Lower leg skin (tissue), 4 donors: ENCODE data around the gene PPM1K. TPM values are rescaled to one million over a fixed set of nuclear protein-coding genes. Genes with fewer than 3 reads are reported as not detected.
A peak's percentile ranks its signal among the peaks of the same experiment; 100 is the strongest.

Experiments used
- DNase-seq, 2 donors: peaks; one replicate each; pipeline ENCODE4 v3.0.0-alpha.2; 2019; ENCODE audit warnings: low spot score in 2 of 2
- H3K4me3 ChIP-seq: fragments of 200-600 bp; sonication (generic); 2 replicates; pipeline ENCODE4 v1.5.1; 2017; ENCODE audit warnings: mild to moderate bottlenecking, low read depth; ENCODE audit not compliant: poor library complexity, severe bottlenecking
- CTCF ChIP-seq, 3 donors: fragments of 450-650 bp; IDR thresholded peaks; one replicate each; pipeline ENCODE4 v1.5.1; 2016; ENCODE audit warnings: antibody characterized with exemption in 3 of 3, mild to moderate bottlenecking in 3 of 3, moderate library complexity in 2 of 3
- POLR2A ChIP-seq, 2 donors: fragments of 450-650 bp; IDR thresholded peaks; one replicate each; pipeline ENCODE4 v1.6.1; 2016 to 2017; ENCODE audit warnings: antibody characterized with exemption in 2 of 2, mild to moderate bottlenecking in 1 of 2, moderate library complexity in 1 of 2
- WGBS, 2 donors: methylation state at CpG; one replicate each; pipeline ENCODE4 v1.1.5; 2018; 5-methylcytosine and 5-hydroxymethylcytosine counted together
- intact Hi-C: fragments of 100-400 bp; cut with DNase I; formaldehyde crosslinking; loops from one replicate; pipeline ENCODE4 v1.15.0; 2023; ENCODE audit warnings: low total_unique reads
- total RNA-seq, 4 donors: library from RNA; depleted of rRNA; stranded (reverse); fragments of >200 nt; gene quantifications; one replicate each; pipeline ENCODE4 v1.1.0, GENCODE V29; 2016

The PPM1K gene
- total RNA-seq, result 10 to 100 TPM in 1 of 4 donors, 1 to 10 TPM in 3; 7.4 to 13.6 (median 8.2) TPM

- peak; percentile 98 to 100 for DNase-seq
- 0% methylated on average over 40 to 46 of the region's 55 CpGs for WGBS, 2 donors
- TF ChIP-seq POLR2A (IDR thresholded peaks at IDR 0.05) (no peak), CTCF (IDR thresholded peaks at IDR 0.05) (no peak)
These were observed at the start of gene PPM1K for GRCh38 chr4:88284439-88285234. Gene PPM1K, minus strand, starts transcription at chr4:88284561. Its CDS starts 5,978 bp downstream, at chr4:88278583.

GRCh38 chr4:88333741-88334405 is 49.5 kb upstream of the PPM1K start:
- intact Hi-C loops, result no loop called here
- WGBS, 2 donors, result 94 to 100% methylated on average over 1 of the region's 1 CpG
- TF ChIP-seq CTCF (IDR thresholded peaks at IDR 0.05) (no peak), POLR2A (IDR thresholded peaks at IDR 0.05) (no peak)
- no peak overlapping the region for H3K4me3 ChIP-seq
- DNase-seq, result no peak

More at GRCh38 chr4:88284439-88285234, at the start of gene PPM1K:
- intact Hi-C loops, result no loop called here
- H3K4me3 ChIP-seq, result peak within 1 kb of the TSS; percentile 52

GRCh38 chr4:88327665-88328064 is 43.3 kb upstream of the PPM1K start:
- intact Hi-C loops, result no loop called here
- TF ChIP-seq POLR2A (IDR thresholded peaks at IDR 0.05), result no peak
- TF ChIP-seq CTCF (IDR thresholded peaks at IDR 0.05), result no peak
- 44 to 52% methylated on average over 1 of the region's 1 CpG for WGBS, 2 donors
- no peak for DNase-seq
- no peak overlapping the region for H3K4me3 ChIP-seq

- no peak for DNase-seq
- intact Hi-C loops, result no loop called here
- WGBS, 2 donors, result 48 to 56% methylated on average over 5 of the region's 5 CpGs
- H3K4me3 ChIP-seq, result no peak overlapping the region
- no peak for TF ChIP-seq POLR2A (IDR thresholded peaks at IDR 0.05)
- TF ChIP-seq CTCF (IDR thresholded peaks at IDR 0.05), result no peak
These were observed 36.5 kb upstream of the PPM1K start for GRCh38 chr4:88320780-88321373.

- WGBS, 2 donors, result 59 to 84% methylated on average over 1 of the region's 1 CpG
- TF ChIP-seq CTCF (IDR thresholded peaks at IDR 0.05), result no peak
- TF ChIP-seq POLR2A (IDR thresholded peaks at IDR 0.05), result no peak
- no peak for DNase-seq
- no peak overlapping the region for H3K4me3 ChIP-seq
- intact Hi-C loops, result no loop called here
These were observed 35.9 kb upstream of the PPM1K start for GRCh38 chr4:88320224-88320779.
